Mammary epithelial cell (primary cell): ENCODE results near the gene CPNE4.

Experiments used
- CTCF ChIP-seq, 2 donors: IDR thresholded peaks in 1 of 2; conservative IDR thresholded peaks in 1 of 2; 2 replicates each; pipeline ENCODE4 v1.5.1; 2011 to 2012; ENCODE audit warnings: inconsistent platforms in 2 of 2, low read length in 2 of 2, mild to moderate bottlenecking in 2 of 2, control low read depth in 1 of 2, low read depth in 1 of 2; ENCODE audit not compliant: insufficient read depth in 1 of 2; ENCODE audit errors: extremely low read depth in 1 of 2
- EZH2 ChIP-seq: IDR thresholded peaks from 2 replicates; pipeline ENCODE4 v1.6.1; 2012; ENCODE audit warnings: low read length, inconsistent platforms, borderline replicate concordance

- TF ChIP-seq CTCF (conservative IDR thresholded peaks at IDR 0.05 in 1 of 2, IDR thresholded peaks at IDR 0.05 in 1 of 2; ENCODE audit: extremely low read depth in 1 of 2, insufficient read depth in 1 of 2, low read depth in 1 of 2, low read length in 2 of 2) (no peak), EZH2 (no peak)
These were observed 304.2 kb downstream of the CPNE4 start for GRCh38 chr3:131730581-131730980.
